Caki2 (cell line): Measurements from ENCODE around the gene KDELR3. TPM values are rescaled to one million over a fixed set of nuclear protein-coding genes. Genes with fewer than 3 reads are reported as not detected.
"Not testable (repeated sequence)": the region's sequence is repeated elsewhere in the genome, so short reads cannot be mapped to it uniquely, and the experiment has no call there.

Experiments used
- DNase-seq: peaks from one replicate; pipeline ENCODE4 v3.0.0-alpha.2; 2015; ENCODE audit warnings: low read depth
- in situ Hi-C: cut with HindIII; loops from 2 replicates; pipeline ENCODE4 v1.10.0; 2016; ENCODE audit warnings: low sequenced_read_pairs, low pct_unique_long_range_greater_than_20kb, mixed read lengths
- total RNA-seq: library from RNA; depleted of rRNA; stranded (reverse); fragments of >200 nt; shearing (Covaris generic); gene quantifications from 2 replicates; pipeline ENCODE4 v1.2.3, GENCODE V29; 2014; ENCODE audit warnings: low replicate concordance

KDELR3 gene
- total RNA-seq, 1 experiment from 2014 or later, result 250 TPM

DNA sequence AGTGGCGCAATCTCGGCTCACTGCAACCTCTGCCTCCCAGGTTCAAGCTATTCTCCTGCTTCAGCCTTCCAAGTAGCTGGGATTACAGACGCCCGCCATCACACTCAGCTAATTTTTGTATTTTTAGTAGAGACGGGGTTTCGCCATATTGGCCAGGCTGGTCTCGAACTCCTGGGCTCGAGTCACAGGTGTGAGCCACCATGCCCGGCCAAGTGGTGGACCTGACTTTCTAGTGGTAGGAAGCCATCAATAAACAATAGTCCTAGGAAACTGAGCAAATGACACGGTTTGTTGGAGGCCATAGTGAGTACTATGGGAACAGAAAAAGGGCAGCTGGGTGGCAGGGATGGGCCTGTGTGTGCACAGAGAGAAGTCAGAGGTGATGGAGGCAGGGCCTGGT lies 2.3 kb downstream of the KDELR3 start:
- DNase-seq, in situ Hi-C loops: not testable (repeated sequence)

DNA sequence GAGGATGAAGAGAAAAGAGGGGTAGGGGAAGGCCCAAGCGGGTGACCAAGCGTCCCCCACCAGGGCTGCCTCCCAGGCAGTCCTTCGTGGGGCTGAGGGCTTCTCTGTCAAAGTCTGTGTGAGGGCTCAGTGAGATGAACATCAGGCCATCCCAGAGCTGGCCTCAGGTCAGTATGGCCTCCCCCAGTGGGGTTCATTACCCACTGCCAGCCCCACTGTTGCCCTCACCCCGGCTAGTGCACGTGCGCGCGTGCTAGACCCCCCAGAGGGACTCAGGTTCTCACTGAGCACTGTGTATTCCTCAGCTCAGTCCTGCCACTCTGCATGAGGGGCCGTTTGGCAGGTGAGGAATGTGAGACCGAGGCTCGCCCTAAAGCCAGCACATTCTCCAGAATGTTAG lies 3.3 kb downstream of the KDELR3 start:
- in situ Hi-C loops, result no loop called here
- DNase-seq, result no peak

DNA sequence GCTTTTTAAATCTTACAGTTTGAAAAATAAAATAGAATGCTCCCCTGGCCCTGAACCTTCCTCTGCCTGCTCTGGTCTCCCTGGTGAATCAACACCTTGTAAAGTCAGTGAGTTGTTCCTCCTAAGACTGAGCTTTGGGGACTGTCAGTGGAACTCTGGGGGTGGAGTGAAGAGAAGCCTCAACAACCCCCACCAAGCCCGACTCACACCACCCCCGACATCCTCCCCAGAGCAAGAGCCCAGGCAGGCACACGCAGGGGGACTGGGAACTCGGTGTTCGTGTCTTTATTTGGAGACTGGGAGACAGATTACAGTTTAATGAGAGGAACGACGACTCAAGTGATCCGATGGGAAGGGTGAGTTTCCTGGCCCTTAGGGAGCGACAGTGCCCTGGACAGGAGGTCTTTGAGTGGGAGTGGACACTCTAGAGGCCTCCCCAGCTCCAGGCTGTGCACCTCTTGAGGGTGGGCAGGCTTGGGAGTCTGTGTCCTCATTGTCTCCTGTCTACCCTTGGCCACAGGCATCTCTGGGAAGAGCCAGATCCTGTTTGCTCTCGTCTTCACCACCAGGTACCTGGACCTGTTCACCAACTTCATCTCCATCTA lies 6.2 kb downstream of the KDELR3 start:
- DNase-seq, result no peak
- in situ Hi-C loops, result no loop called here

DNA sequence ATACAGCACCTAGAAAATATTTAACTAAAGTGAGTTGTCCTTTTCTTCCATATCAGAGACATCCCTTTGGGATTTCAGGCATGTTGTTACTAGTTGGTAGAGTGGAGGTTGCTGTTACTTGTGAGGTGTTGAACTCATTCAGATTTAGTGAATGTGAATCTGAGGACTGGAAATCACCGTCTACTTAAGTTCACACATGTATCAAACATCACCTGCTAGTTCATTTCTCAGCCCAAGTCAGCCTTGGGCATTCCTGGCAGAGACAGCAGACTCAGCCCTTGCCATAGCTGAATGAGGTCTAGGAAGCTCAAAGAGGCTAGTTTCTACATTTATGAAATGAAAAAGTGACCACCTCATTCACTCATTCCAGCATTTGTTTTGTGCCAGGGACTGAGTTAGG lies 9.7 kb downstream of the KDELR3 start:
- in situ Hi-C loops, result no loop called here
- DNase-seq, result peak; percentile 74

DNA sequence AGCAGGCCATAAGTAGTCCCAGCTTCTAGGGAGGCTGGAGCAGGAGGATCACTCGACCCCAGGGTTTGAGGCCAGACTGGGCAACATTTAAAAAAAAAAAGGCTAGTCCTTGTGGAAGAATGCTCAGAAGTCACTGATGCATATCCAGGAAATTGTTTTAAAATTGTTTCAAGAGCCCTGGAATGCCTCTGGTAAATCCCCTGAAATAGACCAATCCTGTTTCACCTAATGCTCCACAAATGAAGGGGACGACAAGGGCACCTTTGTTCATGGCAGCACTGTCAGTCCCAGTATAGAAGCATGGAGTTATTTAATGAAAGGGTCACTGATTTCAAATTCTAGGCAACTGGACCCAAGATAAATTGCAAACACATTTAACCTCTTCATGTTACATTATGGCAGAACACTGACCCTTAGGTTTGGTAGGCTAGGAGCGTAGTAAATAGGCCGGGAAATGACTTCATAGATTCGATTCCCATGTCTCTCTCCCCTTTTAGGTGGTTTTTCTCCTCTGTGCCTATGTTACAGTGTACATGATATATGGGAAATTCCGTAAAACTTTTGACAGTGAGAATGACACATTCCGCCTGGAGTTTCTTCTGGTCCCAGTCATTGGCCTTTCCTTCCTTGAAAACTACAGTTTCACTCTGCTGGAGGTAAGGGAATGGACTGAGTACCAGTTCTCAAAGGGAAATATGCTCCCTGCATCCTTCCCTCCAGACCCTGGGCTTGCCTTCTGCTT lies 11.4 kb downstream of the KDELR3 start:
- in situ Hi-C loops, result no loop called here
- peak; percentile 81 for DNase-seq

DNA sequence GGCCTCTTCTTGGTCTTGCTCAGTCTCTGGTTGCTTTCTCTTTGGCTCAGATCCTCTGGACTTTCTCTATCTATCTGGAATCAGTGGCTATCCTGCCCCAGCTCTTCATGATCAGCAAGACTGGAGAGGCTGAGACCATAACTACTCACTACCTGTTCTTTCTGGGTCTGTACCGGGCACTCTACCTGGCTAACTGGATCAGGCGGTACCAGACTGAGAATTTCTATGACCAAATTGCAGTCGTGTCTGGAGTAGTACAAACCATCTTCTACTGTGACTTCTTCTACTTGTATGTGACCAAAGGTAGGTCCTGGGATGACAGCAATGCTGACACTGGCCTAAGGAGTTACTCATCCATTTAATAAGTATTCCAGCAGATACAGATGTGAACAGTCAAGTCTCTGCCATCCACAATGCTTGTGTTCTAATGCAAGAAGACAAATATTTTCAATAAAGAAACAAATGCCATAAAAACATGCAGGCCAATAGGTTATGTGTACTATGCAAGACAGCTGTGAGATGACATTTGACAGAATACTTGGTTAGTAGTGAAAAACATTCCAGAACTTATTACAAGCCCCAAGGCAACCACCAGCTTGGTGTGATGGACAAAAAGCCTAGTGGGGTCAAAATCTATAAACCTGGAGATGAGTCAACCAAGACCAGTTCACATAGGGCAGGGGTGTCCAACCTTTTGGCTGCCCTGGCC lies 13.4 kb downstream of the KDELR3 start:
- DNase-seq, result no peak
- in situ Hi-C loops, result no loop called here

DNA sequence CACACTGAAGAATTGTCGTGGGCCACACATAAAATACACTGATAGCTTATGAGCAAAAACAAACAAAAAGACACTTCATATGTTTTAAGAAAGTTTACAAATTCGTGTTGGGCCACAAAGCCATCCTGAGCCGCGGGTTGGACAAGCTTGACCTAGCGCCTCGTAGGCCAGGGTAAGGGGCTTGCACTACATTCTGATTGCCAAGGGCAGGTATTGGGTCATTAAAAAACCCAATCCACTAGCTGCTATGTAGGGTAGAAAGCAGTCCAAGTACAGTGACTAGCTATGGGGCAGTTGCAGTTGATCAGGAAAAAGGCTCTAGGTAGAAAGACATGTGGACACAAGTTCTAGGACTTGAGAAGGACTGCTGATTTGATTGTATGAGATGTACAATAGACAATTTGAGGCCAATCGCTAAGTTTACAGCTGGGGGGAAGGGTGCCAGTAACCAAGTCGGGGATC lies 14.0 kb downstream of the KDELR3 start:
- in situ Hi-C loops, result no loop called here
- no peak for DNase-seq

DNA sequence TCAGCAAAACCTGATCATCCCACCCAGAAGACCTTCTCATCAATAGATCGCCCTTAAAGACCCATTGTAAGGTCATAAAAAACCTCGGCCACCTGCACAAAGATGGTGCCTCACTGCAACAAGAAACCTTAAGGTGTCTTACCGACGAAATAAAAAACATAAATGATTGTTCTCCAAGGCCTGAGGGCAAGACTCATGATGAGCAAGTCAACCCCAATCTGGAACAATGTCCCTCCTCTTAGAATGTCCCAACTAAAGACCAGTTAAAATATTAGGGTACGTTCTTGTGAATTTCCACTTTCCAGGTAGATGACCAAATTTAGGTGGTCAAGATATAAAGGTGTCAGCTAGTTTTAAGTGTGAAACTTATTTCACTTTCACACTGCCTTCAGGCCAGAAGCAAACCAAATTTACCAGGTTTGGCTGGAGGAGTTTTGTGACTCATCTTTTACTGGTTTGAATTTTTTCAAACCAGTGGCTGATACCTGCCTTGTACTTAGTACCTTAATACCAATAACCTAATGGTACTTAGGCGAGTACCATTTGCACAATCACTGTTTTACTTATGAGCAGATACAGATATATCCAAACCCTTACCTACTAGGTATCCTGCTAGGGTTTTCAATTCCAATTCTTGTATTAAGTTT lies 14.9 kb downstream of the KDELR3 start:
- in situ Hi-C loops, result no loop called here
- no peak for DNase-seq

DNA sequence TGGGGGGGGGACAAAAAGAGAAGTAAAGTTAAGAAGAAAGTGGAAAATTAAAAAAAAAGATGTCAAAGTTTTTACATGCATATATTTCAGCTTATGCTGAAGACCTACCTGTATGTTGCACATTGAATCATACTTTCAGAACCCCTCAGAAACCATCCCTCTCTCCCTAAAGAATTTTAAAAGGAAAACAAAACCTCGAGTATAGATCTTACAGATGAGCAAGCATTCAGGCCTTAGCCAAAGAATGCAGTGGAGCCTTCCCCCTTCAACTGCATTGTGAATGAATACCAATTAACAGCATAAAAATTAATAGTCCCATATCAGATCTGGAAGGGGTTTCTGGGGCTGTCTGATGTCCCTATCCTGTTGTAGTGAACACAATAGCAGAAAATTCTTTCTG lies 16.3 kb downstream of the KDELR3 start:
- no peak for DNase-seq
- in situ Hi-C loops, result no loop called here

DNA sequence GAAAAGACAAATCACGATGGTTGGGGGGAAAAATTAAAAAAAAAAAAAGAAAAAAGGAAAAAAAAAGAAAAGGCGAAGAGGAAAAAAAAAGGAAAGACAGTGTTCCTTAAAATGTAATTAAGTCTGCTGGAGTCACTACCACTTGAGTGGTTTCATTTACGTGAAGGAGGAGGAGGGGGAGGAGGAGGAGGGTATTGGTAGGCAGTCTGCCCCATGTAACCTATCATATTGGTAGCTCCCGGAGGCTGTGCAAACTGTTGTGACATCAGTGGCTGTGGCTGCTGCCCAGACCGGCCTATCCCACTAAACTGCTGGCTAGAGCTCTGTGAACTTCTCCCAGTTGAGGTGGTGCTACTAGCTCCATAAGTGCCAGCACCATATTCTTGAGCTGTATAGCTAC lies 17.9 kb downstream of the KDELR3 start:
- in situ Hi-C loops, result no loop called here
- DNase-seq, result no peak

DNA sequence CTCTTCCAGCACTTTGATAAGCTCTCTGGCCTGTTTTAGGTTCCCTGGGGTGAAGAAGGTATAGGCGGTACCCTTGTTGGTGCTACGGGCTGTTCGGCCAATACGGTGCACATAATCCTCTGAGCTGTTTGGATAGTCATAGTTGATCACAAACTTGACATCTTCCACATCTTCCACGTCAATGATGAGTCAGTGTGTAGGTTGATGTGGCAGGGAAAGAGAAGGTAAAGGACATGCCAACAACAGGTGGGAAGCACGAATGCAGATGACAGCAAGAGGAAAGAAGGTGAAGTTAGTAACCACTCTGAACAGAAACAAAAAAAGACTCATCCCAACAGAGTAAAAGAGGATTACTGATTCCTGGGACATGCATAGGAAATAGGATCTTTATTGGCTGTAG lies 20.1 kb downstream of the KDELR3 start:
- in situ Hi-C loops, result no loop called here
- no peak for DNase-seq

DNA sequence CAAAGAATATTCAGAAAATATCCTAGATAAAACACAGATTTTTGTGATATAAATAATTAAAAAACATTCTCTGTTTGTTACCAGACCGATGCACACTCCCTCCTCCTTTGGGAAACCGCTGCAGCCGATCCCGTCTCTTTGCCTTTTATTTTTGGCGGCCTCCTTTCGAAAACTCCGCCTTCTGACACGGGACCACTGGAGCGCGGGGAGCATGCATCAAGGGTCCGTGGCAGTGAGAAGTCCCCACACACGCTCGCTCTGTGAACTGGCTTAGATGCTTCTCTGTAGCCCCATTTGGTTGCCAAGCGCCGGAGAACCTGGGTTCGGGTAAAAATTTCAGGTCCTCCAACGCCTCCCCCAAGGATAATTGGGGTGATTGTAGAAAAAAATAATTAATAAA lies 21.2 kb downstream of the KDELR3 start:
- DNase-seq, result no peak
- in situ Hi-C loops, result no loop called here

DNA sequence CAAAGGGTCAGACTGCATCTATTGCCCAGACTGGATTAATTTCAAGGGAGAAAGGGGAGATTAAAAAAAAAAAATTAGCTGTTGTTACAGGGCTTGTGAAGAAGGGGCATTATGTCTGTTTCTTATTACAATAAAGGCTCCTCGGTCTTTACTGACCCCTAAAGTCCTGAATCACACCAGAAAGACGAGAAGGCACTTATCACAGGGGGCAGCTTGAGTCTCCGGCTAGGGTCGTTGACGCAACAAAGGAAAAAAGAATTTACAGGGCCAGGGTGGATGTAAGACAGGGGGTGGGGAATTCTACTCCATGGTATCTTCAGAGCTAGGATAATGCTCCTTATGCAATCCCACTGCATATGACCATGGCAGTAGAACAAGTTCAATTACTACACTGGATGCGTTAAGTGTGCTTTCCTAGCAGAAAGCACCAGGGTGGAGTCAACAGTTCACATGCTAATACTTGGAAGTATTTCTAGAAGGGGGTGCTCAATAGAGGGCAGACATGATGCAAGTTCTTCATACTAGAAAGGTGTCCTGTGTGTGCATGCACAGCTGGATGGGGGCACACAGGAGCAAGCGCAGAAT lies 21.8 kb downstream of the KDELR3 start:
- in situ Hi-C loops, result no loop called here
- no peak for DNase-seq

DNA sequence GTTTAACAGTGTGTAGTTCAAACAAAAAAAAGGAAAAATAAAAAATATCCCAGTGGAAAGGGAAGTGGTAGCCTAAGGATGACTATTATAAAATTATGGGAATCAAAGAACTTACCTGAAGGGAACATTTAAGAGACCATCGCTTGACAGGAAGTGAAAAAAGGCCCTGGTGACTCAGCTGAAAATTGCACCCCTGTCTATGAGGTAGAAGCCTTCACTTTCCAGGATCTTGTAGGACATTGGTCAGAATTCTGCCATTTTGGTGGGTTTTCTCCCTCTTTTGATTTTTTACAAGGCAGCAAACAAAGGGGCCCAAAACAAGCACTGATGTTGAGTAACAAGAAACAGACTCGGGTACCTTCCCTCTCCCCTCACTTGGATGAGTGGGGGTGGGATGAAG lies 22.6 kb downstream of the KDELR3 start:
- in situ Hi-C loops, result no loop called here
- DNase-seq, result no peak

DNA sequence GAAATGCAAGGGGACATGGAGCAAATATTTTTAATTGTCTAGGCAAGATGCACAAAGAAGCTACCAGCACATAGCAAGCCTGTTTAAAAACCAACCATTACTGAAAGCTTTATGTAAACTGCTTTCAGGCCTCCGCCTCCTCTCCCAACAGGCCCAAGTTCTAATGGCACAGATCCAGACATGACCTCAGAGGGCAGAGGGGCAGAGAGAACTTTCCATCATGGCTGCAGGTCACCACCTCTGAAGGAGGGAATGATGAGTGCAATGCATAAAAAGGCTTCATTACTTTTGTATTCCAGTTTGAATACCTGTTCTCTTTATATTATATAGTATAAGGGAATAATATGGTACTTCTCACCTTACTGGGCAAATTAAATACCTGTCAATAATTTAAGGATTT lies 23.0 kb downstream of the KDELR3 start:
- in situ Hi-C loops, result no loop called here
- DNase-seq, result peak; percentile 58

DNA sequence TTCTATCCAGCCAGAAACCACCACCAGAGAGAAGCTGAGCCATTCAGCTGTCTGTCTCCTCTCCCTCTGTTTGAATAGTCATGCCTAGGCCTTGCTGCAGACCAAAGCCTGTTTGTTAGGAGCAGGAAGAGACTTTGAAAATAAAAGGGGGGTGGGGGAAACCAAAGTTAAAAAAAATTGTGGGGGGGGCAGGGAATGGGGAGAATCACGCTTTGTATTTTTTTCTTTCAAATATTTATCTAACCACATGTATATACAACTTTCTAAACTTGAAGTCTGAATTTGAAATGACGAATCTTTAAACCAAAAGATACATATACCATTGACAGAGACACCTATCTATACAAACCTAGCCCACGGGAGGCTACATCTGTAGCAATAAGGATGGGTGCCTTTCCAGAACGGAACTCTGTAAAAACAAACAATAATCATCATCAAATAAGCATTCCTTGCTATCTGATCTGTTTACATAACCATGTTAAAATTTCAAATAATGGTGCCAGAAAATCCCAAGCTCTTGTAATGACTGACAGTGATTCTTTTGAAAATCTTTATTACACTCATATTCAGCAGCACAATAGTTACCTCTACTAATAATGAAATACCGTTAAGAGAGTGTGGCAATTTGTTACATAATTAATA lies 23.9 kb downstream of the KDELR3 start:
- in situ Hi-C loops, result no loop called here
- DNase-seq, result no peak

DNA sequence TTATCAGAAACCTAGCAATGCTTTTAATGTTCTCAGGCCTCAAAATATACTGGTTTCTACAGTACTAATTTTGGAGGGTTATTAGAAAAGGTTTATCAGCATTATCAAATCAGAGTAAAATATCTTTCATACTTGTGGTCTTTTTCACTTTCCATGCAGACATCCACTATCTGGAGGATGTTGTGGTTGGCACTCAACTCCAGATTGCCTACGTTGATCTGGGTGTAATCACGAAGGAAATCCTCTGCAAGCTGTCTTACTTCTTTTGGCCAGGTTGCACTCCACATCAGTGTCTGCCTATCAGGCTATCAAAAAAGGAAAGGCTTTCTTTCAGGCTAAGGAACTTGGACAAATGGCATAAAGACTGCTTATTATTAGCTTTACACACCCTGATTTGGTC lies 26.6 kb downstream of the KDELR3 start:
- in situ Hi-C loops, result no loop called here
- DNase-seq, result no peak

DNA sequence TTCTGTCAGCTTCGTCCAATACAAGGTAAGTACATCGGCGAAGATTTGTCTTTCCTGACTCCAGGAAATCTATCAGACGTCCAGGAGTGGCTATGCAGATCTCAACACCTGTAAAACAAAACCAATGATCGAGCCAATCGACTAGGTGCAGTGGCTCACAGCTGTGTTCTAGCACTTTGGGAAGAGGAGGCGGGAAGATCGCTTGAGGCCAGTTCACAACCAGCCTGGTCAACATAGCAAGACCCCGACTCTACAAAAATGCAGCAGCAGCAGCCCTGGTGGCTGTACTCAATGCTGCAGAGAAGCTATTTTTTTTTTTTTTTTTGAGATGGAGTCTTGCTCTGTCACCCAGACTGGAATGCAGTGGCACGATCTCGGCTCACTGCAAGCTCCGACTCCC lies 27.0 kb downstream of the KDELR3 start:
- DNase-seq, result no peak
- in situ Hi-C loops, result no loop called here
